ENCODE results near the gene ARHGEF17.

DNA sequence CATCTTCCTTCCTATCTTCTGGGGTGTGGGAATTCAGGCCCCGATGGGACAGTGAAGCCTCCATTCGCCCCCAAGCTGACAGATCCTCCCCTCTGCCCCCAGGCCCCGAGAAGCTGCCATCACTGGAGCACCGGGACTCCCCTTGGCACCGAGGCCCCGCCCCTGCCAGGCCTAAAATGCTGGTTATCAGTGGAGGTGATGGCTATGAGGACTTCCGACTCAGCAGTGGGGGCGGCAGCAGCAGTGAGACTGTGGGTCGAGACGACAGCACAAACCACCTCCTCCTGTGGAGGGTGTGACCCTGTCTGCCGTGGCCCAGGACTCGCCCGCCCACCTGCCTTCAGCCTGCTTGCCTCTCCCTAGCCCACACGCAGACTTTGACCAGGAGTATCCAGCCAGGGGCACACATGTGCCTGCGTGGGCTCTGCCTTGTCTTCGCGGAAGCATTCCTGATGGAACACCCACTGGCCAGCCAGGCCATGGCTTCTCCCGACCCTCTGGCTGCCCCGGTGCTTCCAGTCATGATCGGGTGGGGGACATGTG is 59.5 kb downstream of the ARHGEF17 start:
- TF ChIP-seq ZNF274 (IDR thresholded peaks at IDR 0.05; ENCODE audit: low read depth, low read length): no peak
- TF ChIP-seq YY1 (IDR thresholded peaks at IDR 0.05; ENCODE audit: insufficient read depth, insufficient read length): no peak
- TF ChIP-seq SUZ12 (IDR thresholded peaks at IDR 0.05; ENCODE audit: extremely low read depth, insufficient read depth, insufficient read length): no peak
